Measurements from ENCODE around the gene ZNF620.
A peak's percentile ranks its signal among the peaks of the same experiment; 100 is the strongest.
"Not testable (repeated sequence)": the region's sequence is repeated elsewhere in the genome, so short reads cannot be mapped to it uniquely, and the experiment has no call there.

The ZNF620 gene

GRCh38 chr3:40505599-40506462 lies at the start of gene ZNF620:
ZNF620 (plus strand) TSS chr3:40506039; CDS start chr3:40506353, 314 bp downstream.
- DNase-seq = peak; percentile 80

DNA sequence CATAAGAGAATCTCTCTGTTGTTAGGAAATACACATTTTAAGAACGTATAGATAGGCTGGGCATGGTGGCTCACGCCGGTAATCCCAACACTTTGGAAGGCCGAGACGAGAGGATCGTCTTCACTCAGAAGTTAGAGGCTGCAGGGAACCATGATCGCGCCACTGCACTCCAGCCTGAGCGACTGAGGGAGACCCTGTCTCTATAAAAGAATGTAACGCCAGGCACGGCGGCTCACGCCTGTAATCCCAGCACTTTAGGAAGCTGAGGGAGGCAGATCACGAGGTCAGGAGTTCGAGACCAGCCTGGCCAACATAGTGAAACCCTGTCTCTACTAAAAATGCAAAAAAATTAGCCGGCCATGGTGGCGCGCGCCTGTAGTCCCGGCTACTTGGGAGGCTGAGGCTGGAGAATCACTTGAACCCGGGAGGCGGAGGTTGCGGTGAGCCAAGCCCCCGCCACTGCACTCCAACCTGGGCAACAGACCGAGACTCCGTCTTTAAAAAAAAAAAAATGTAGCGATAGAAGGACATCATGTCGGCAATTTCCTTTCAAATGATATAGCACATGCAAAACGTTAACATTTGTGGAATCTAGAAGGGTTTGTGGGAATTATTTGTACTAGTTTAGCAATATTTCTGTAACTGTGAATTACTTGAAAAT lies 49.4 kb upstream of the ZNF620 start:
- DNase-seq = no peak

GRCh38 chr3:40456940-40457823 lies 48.7 kb upstream of the ZNF620 start, which contains the start of gene RPL14:
RPL14 (plus strand) TSS chr3:40457339; CDS start chr3:40457472, 133 bp downstream.
- DNase-seq = peak; percentile 97

DNA sequence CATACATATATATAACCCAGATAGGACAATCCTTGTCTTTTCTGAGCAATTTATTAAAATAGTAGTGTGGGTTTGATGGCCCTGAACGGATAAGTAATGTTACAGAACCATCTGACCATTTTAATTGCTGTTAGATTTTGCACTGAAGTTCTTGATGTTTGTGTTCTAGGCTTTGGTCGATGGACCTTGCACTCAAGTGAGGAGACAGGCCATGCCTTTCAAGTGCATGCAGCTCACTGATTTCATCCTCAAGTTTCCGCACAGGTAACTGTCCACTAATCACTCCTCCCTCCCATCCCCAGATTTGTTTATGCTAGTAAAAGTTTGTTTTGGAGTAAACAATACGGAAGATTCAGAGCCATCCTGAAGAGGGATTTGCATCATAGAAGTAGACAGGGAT lies 47.4 kb upstream of the ZNF620 start:
- DNase-seq = no peak

GRCh38 chr3:40460481-40460880 lies 45.4 kb upstream of the ZNF620 start:
- DNase-seq = not testable (repeated sequence)

GRCh38 chr3:40461161-40461560 lies 44.7 kb upstream of the ZNF620 start:
- DNase-seq = no peak

GRCh38 chr3:40462838-40463237 lies 43.0 kb upstream of the ZNF620 start:
- DNase-seq = not testable (repeated sequence)

DNA sequence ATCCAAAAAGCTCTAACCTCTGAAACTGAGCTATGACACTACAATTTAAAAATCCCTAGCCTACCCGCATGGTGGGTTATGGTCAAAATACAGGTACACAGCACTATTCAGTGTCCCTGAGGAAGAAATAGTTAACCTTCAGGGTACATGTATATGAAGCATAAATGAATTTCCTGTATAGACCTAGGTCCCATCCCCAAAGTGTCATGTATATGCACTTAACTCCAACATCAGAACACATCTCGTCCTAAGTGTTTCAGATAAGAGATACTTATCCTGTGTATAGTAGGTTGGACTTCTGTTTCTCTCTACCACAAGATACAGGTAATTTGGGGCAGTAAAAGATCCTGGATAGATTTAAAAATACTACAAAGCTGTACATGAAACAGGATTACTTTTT lies 42.3 kb upstream of the ZNF620 start:
- no peak for DNase-seq

DNA sequence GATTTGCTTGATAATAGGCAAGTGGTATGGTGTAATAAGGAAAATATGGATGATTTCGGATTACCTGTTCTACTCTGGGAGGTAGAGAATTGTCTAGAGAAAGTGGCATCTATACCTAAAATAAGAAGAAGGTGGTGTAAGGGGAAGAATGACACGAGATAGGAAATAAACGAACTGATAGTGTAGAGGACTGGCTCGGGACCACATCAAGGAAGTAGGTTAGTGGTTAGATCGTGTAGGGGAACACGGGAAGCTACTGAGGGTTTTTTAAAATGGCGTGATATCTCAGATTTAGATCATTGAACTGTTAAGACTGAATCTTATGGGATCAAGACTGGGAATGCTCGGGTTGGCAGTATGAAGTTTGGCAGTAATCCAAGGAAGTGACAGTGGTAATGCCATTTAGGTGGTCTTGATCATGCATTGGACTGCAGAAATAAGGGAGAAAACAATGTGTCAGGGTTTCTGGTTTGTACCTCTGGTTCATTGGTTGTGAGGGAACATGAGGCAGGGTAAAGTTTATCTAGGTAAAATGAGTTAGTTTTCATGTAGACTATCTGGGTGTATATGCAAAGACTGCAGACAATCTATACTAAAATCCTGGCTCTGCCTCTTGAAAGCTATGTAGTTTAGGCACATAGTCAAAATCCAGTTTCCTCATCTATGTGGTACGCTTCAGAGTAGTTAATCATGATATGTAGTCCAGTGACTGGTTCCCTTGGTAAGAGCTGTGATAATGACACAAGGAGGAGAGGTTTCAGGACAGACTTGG lies 41.3 kb upstream of the ZNF620 start:
- no peak for DNase-seq

GRCh38 chr3:40465111-40465407 lies 40.8 kb upstream of the ZNF620 start:
- no peak for DNase-seq

GRCh38 chr3:40465456-40465855 lies 40.4 kb upstream of the ZNF620 start:
- no peak for DNase-seq

DNA sequence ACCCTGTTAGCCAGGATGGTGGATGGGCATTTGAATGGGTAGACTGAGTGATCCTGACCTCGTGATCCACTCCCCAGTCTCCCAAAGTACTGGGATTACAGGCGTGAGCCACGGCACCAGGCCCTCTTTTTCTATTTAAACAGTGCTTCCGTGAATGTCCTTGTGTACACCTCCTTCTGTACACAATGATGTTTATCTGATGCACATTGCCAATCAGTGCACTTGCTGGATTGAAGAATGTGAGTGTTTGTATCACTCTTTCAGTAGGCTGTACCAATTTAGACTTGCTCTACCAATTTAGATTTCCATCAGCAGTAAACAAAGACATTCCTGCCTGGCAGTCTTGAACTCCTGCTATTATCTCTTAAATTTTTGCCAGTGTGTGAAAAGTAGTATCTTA lies 37.8 kb upstream of the ZNF620 start:
- no peak for DNase-seq

- DNase-seq = no peak
Observed at GRCh38 chr3:40470701-40471100, 35.1 kb upstream of the ZNF620 start.

DNA sequence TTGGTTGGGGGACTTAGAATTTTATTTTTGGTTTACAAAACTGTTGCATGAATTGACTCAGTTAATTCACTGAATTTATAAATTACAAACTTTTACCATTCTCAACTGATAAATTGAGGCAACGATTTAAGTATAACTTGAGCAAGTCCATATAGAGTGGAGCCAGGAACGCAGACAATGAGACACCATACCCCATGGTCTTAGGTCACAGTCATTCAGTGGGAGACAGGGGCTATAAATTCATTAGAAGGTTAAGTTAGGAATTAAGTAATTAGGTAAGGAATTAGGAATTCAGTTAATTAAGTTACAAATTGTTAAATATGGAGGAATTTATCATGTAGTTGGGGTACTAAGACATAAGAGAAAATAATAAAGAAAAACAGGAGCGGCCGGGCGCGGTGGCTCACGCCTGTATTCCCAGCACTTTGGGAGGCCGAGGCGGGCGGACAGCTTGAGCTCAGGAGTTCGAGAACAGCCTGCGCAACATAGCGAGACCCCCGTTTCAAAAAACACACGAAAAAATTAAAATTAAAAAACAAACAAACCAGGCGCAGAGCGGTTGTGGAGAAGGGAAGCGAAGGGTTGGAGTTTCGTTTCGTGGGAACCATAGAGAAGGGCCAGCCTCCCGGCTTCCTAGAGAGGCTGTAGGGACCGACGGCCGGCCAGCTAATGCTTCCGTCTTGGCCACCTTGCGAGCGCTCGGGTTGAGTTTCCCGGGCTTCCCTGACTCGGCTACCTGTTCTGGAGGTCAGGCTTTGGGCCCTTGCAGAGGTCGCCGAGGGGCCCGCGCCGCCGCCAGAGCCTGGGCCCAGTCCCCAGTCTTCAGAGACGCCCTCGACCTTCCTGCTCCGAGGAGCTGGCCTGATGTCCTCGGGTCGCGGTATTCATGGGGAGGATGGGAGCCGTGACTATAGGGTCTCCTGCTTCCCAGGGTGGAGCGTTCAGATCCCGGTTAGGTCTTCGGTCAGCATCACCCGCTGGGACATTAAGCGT lies 29.1 kb upstream of the ZNF620 start, which contains the start of gene ZNF619:
TSS of gene ZNF619 (plus strand) at position 645 of the 993 bp plus-strand sequence. CDS start 858 bp downstream, outside the sequence.
- peak; percentile 78 for DNase-seq

GRCh38 chr3:40477666-40478065 lies 28.2 kb upstream of the ZNF620 start:
- no peak for DNase-seq

DNA sequence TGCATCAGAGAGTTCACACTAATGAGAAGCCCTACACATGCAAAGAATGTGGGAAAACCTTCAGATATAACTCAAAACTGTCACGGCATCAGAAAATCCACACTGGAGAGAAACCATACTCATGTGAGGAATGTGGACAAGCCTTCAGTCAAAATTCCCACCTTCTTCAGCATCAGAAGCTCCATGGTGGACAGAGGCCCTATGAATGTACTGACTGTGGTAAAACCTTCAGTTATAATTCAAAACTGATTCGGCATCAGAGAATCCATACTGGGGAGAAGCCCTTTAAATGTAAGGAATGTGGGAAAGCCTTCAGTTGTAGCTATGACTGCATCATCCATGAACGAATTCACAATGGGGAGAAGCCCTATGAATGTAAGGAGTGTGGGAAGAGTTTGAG lies 18.7 kb upstream of the ZNF620 start:
- DNase-seq = no peak

GRCh38 chr3:40490916-40491315 lies 14.9 kb upstream of the ZNF620 start:
- DNase-seq = no peak

- no peak for DNase-seq
Observed at GRCh38 chr3:40494698-40495097, 11.1 kb upstream of the ZNF620 start.

DNA sequence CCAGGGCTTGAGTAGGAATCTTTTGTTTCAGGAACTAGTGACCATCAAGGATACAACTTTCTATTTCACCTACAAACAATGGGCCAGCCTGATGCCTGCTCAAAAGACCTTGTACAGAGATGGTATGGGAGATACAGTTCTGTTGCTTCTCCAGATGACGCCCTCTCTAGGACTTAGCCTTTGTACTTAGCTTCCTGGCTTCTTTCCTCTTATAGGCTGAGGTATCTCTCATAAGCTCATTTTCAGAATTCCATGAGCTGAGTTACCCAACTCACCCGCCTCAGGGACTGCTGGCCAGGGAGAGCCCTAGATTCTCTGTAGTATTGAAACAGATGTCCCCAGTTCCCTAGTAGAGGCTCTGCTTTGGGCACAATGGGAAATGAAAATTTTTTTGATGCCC lies 8.6 kb upstream of the ZNF620 start:
- DNase-seq = no peak

DNA sequence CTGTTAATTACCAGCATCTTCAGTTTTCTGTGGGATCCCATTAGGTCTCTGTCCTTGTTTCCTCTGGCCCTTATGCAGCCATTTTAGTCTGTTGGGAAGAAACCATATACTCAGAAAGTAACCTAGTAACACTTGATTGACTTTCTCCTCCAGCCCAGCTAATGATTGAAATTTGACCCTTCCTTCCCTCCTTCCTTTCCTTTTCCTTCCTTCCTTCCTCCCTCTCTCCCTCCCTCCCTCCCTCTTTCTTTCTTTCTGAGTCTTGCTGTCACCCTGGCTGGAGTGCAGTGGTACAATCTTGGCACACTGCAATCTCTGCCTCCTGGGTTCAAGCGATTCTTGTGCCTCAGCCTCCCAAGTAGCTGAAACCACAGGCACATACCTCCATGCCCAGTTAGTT lies 5.9 kb upstream of the ZNF620 start:
- DNase-seq = no peak

- no peak for DNase-seq
Observed at GRCh38 chr3:40502034-40502433, 3.8 kb upstream of the ZNF620 start.
